ENCODE results near the gene MOB2. TPM values are rescaled to one million over a fixed set of nuclear protein-coding genes. Genes with fewer than 3 reads are reported as not detected.
"Not testable (repeated sequence)": the region's sequence is repeated elsewhere in the genome, so short reads cannot be mapped to it uniquely, and the experiment has no call there.

The MOB2 gene
- total RNA-seq, 4 donors from 2014 or later, result 27.3 to 64.9 (median 34.1) TPM

DNA sequence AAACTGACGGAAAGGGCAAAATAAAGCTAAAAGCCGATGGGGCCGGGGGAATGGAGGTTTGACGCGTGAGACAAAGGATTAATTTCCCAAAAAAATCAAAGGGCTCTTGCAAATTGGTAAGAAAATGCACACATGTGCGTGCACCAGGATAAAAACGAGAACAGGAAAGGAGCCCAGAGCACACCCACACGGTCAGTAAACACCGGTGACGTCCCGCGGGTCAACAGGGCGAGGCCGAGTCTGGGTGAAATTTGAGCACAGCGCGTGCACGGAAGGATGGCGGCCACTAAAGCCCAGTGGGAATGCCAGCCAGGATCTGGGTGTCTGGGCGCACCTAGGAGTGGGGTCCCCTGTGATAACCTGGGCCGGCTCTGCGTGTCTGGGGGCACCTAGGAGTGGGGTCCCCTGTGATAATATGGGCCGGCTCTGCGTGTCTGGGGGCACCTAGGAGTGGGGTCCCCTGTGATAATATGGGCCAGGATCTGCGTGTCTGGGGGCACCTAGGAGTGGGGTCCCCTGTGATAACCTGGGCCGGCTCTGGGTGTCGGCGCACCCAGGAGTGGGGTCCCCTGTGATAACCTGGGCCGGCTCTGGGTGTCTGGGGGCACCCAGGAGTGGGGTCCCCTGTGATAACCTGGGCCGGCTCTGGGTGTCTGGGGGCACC, 52.5 kb downstream of the MOB2 start:
- no peak for ATAC-seq (ENCODE audit: low FRiP score)
- TF ChIP-seq, protein P1, sequence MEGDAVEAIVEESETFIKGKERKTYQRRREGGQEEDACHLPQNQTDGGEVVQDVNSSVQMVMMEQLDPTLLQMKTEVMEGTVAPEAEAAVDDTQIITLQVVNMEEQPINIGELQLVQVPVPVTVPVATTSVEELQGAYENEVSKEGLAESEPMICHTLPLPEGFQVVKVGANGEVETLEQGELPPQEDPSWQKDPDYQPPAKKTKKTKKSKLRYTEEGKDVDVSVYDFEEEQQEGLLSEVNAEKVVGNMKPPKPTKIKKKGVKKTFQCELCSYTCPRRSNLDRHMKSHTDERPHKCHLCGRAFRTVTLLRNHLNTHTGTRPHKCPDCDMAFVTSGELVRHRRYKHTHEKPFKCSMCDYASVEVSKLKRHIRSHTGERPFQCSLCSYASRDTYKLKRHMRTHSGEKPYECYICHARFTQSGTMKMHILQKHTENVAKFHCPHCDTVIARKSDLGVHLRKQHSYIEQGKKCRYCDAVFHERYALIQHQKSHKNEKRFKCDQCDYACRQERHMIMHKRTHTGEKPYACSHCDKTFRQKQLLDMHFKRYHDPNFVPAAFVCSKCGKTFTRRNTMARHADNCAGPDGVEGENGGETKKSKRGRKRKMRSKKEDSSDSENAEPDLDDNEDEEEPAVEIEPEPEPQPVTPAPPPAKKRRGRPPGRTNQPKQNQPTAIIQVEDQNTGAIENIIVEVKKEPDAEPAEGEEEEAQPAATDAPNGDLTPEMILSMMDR (IDR thresholded peaks at IDR 0.05), result no peak
- DNase-seq (ENCODE audit: low spot score), result no peak

DNA sequence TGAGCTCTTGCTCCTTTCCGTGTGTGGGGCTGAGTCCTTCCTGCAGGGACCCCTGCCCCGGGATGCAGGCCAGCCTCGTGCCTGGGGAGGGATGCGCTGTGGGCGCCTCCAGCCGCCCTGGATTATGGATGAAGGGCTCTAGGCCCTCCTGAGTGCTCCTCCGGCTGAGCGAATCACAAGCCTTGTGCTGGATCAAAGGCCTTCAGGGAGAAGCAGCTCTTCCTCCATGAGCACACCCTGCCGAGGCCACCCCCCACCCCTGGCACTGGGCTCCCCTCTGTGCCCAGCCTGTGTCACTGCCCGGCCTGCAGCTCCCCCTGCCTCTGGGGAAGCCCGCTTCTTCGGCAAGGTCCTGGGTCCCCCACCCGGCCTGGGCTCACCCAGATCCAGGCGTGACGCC, 53.0 kb downstream of the MOB2 start:
- TF ChIP-seq, protein P1 (IDR thresholded peaks at IDR 0.05), result no peak
- ATAC-seq (ENCODE audit: low FRiP score) (no peak), DNase-seq (ENCODE audit: low spot score) (no peak)

DNA sequence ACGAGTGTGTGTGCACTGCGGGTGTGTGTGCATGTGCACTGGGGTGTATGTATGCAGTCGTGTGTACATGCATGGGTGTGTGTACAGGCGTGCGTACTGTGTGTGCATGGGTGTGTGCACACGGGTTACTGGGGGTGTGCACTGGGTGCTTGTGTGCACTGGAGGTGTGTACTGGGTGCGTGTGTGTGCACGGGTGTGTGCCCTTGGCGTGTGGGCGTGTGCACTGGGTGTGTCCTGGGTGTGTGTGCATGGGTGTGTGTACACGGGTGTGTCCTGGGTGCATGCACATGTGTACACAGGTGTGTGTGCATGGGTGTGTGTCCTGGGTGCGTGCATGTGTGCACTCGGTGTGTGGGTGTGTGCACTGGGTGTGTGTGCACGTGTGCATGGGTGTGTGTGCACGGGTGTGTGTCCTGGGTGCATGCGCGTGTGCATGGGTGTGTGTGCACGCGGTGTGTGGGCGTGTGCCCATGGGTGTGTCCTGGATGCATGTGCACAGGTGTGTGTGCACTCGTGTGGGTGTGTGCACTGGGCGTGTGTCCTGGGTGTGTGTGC, 57.7 kb downstream of the MOB2 start:
- ATAC-seq (ENCODE audit: low FRiP score), result no peak
- no peak for DNase-seq (ENCODE audit: low spot score)
- TF ChIP-seq, protein P1 (IDR thresholded peaks at IDR 0.05), result no peak

DNA sequence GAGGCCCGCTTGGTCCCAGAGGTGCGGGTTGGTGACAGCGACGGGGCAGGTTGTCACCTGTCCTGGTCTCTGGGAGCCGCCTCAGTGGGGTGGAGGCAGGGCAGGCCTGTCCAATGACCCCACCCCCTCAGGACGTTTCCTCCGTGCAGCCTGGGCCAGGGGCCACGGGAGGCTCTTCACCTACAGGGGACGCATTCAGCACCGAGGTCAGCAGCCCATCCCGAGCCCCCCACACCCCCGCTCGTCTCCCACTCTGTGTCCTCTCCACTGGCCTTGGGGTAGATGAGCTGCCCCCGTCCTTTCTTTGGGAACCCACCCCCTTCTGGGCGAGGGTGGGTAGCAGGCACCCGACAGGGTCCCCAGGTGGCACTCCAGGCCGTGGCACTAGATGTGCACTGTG, 61.1 kb downstream of the MOB2 start:
- DNase-seq (ENCODE audit: low spot score), result no peak
- TF ChIP-seq, protein P1 (IDR thresholded peaks at IDR 0.05), result no peak
- ATAC-seq (ENCODE audit: low FRiP score), result no peak

DNA sequence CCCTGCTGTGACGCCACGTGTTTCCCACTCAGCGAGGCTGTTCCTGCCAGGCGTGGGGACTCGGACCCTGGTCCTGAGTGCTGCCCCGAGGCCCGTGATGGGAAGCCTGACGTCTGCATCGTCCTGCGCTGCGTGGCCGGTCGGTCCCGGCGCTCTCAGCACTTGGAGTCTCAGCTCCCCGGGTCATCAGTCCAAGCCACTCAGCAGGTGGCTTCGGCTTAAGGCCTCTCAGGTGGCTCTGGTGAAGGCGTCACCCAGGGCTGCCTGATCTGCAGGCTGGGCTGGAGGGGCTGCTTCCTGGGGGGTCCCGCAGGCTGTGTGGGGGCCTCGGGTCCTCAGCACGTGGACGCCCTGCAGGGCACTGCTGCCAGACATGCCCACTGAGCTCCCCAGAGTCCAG, 61.6 kb downstream of the MOB2 start:
- DNase-seq (ENCODE audit: low spot score) (no peak), ATAC-seq (ENCODE audit: low FRiP score) (no peak)
- TF ChIP-seq, protein P1 (IDR thresholded peaks at IDR 0.05), result no peak

DNA sequence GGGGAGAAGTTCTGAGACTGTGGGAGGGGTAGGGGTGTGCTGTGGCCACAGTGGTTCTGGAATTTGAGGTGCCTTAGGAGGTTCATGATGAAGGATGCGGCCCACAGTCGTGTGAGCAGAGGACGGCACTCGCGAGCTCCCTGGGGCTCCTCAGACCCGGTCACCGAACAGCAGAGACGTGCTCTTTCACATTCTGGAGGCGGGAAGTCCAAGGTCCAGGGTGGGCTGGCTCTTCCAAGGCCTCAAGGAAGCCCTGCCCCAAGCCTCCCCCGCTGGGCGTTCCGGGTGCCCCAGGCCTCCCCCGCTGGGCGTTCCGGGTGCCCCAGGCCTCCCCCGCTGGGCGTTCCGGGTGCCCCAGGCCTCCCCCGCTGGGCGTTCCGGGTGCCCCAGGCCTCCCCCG, 63.2 kb downstream of the MOB2 start:
- not testable (repeated sequence) for ATAC-seq (ENCODE audit: low FRiP score); DNase-seq (ENCODE audit: low spot score)

DNA sequence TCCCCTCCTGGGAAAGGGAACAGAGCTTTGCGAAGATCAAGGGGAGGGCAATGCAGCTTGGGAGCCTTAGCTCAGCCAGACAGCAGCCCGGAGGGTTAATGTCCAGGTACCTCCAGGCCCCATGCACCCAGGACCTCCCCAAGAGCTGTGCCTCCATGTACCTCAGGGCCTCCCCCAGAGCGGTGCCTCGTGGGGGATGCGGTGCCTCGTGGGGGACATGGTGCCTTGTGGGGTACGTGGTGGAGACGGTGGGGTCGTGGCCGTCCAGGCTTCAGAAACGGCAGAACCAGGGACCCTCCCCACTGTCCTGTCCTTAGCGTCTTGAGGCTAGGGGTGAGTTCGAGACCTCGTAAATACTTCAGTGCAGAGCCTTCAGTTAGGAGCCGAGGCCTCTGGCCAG, 63.6 kb downstream of the MOB2 start:
- ATAC-seq (ENCODE audit: low FRiP score) (no peak), DNase-seq (ENCODE audit: low spot score) (no peak)
- TF ChIP-seq, protein P1 (IDR thresholded peaks at IDR 0.05), result no peak
